ENCODE data around the gene IL1RAPL1.

The IL1RAPL1 gene

GRCh38 chrX:29665532-29665931 is 1078.3 kb downstream of the IL1RAPL1 start:
- DNase-seq = no peak

GRCh38 chrX:29666366-29666765 is 1079.1 kb downstream of the IL1RAPL1 start:
- DNase-seq = no peak

- DNase-seq = no peak
Observed at GRCh38 chrX:29671421-29671820, 1084.2 kb downstream of the IL1RAPL1 start.

- DNase-seq = no peak
Observed at GRCh38 chrX:29687687-29688086, 1100.4 kb downstream of the IL1RAPL1 start.

GRCh38 chrX:29690061-29690460 is 1102.8 kb downstream of the IL1RAPL1 start:
- no peak for DNase-seq

GRCh38 chrX:29691044-29691443 is 1103.8 kb downstream of the IL1RAPL1 start:
- no peak for DNase-seq

GRCh38 chrX:29693912-29694311 is 1106.7 kb downstream of the IL1RAPL1 start:
- no peak for DNase-seq

- no peak for DNase-seq
Observed at GRCh38 chrX:29699239-29699638, 1112.0 kb downstream of the IL1RAPL1 start.

GRCh38 chrX:29707088-29707487 is 1119.8 kb downstream of the IL1RAPL1 start:
- DNase-seq = no peak

GRCh38 chrX:29721152-29721551 is 1133.9 kb downstream of the IL1RAPL1 start:
- no peak for DNase-seq

- no peak for DNase-seq
Observed at GRCh38 chrX:29724316-29724715, 1137.1 kb downstream of the IL1RAPL1 start.

GRCh38 chrX:29726811-29727210 is 1139.6 kb downstream of the IL1RAPL1 start:
- no peak for DNase-seq

GRCh38 chrX:29728639-29729038 is 1141.4 kb downstream of the IL1RAPL1 start:
- no peak for DNase-seq

- DNase-seq = no peak
Observed at GRCh38 chrX:29744966-29745365, 1157.7 kb downstream of the IL1RAPL1 start.

- DNase-seq = no peak
Observed at GRCh38 chrX:29746326-29746725, 1159.1 kb downstream of the IL1RAPL1 start.

- no peak for DNase-seq
Observed at GRCh38 chrX:29762006-29762405, 1174.8 kb downstream of the IL1RAPL1 start.

GRCh38 chrX:29775890-29776289 is 1188.6 kb downstream of the IL1RAPL1 start:
- no peak for DNase-seq

GRCh38 chrX:29787656-29788055 is 1200.4 kb downstream of the IL1RAPL1 start:
- no peak for DNase-seq

GRCh38 chrX:29788991-29789699 is 1201.9 kb downstream of the IL1RAPL1 start:
- no peak for DNase-seq

- no peak for DNase-seq
Observed at GRCh38 chrX:29792335-29792734, 1205.1 kb downstream of the IL1RAPL1 start.

- DNase-seq = no peak
Observed at GRCh38 chrX:29797156-29797555, 1209.9 kb downstream of the IL1RAPL1 start.

GRCh38 chrX:29798469-29798868 is 1211.2 kb downstream of the IL1RAPL1 start:
- DNase-seq = no peak

- DNase-seq = no peak
Observed at GRCh38 chrX:29813174-29813573, 1225.9 kb downstream of the IL1RAPL1 start.

- DNase-seq = no peak
Observed at GRCh38 chrX:29824176-29824906, 1237.1 kb downstream of the IL1RAPL1 start.

GRCh38 chrX:29826742-29827141 is 1239.5 kb downstream of the IL1RAPL1 start:
- no peak for DNase-seq

Measured in SHP77 (cell line).